IMR-90 (cell line): ENCODE data around the gene RAMP3. TPM values are rescaled to one million over a fixed set of nuclear protein-coding genes. Genes with fewer than 3 reads are reported as not detected.

Experiments used
- ATAC-seq: fragments of 200-7000 bp; cut with Tn5 transposase; 2 replicates; pipeline ENCODE4 v1.9.1; 2020; ENCODE audit warnings: low read depth, mild to moderate bottlenecking, moderate library complexity
- Bru-seq: library from RNA; stranded (reverse); fragments of 400-500 nt; gene quantifications from one replicate; lab custom pipeline; 2021; lab: Mats Ljungman, UMichigan
- BruChase-seq, 2 experiments: library from RNA; stranded (reverse); fragments of 400-500 nt; gene quantifications; one replicate each; lab custom pipeline; 2021; lab: Mats Ljungman, UMichigan
- BruUV-seq: library from RNA; stranded (reverse); fragments of 400-500 nt; replicated peaks from 2 replicates; lab custom pipeline; 2021; lab: Mats Ljungman, UMichigan
- CTCF ChIA-PET: fragments of 300-600 bp; formaldehyde crosslinking; extraction: SDS; loops from one replicate; lab custom pipeline; 2021; ENCODE audit warnings: antibody characterized with exemption; lab: Yijun Ruan, JAX
- POLR2A ChIA-PET: fragments of 300-600 bp; sonication (Branson Sonifier 250); formaldehyde crosslinking; loops from one replicate; lab custom pipeline; 2022; ENCODE audit warnings: antibody characterized with exemption; ENCODE audit not compliant: unreplicated experiment; lab: Charles Lee
- DNase-seq: peaks from one replicate; pipeline ENCODE4 v3.0.0; 2013
- H2AFZ ChIP-seq: replicated peaks from 2 replicates; pipeline ENCODE3; 2013; ENCODE audit warnings: low read length, mild to moderate bottlenecking; ENCODE audit not compliant: poor library complexity
- H2AK5ac ChIP-seq: 2 replicates; pipeline ENCODE4 v1.6.1; 2013; ENCODE audit warnings: low read depth, low read length, inconsistent platforms
- H2AK9ac ChIP-seq: replicated peaks from 2 replicates; pipeline ENCODE3; 2013; ENCODE audit warnings: mild to moderate bottlenecking, low read depth, low read length, moderate library complexity; ENCODE audit not compliant: poor library complexity
- H2BK120ac ChIP-seq: 2 replicates; pipeline ENCODE4 v1.6.1; 2013; ENCODE audit warnings: low read depth, low read length, inconsistent platforms
- H2BK15ac ChIP-seq: 3 replicates; pipeline ENCODE4 v1.6.1; 2013; ENCODE audit warnings: low read depth, low read length, inconsistent platforms
- H2BK20ac ChIP-seq: 2 replicates; pipeline ENCODE4 v1.6.1; 2013; ENCODE audit warnings: low read depth, mild to moderate bottlenecking, inconsistent platforms, low read length, moderate library complexity
- H2BK5ac ChIP-seq: 2 replicates; pipeline ENCODE4 v1.6.1; 2013; ENCODE audit warnings: mild to moderate bottlenecking, low read depth, low read length, inconsistent platforms; ENCODE audit not compliant: poor library complexity, severe bottlenecking
- H3K14ac ChIP-seq: replicated peaks from 2 replicates; pipeline ENCODE4 v1.6.1; 2013; ENCODE audit warnings: low read depth, low read length, inconsistent platforms
- H3K18ac ChIP-seq: 2 replicates; pipeline ENCODE4 v1.6.1; 2013; ENCODE audit warnings: low read depth, low read length, control low read depth
- H3K23ac ChIP-seq: 2 replicates; pipeline ENCODE4 v1.6.1; 2013; ENCODE audit warnings: low read depth, low read length, inconsistent platforms
- H3K27ac ChIP-seq: 2 replicates; pipeline ENCODE4 v1.5.1; 2013; ENCODE audit warnings: mild to moderate bottlenecking, control low read depth, low read length; ENCODE audit not compliant: insufficient read depth
- H3K27me3 ChIP-seq: 2 replicates; pipeline ENCODE4 v1.6.1; 2013; ENCODE audit warnings: low read length; ENCODE audit not compliant: control insufficient read depth, insufficient read depth
- H3K36me3 ChIP-seq: 2 replicates; pipeline ENCODE4 v1.6.1; 2013; ENCODE audit warnings: low read length, mixed read lengths; ENCODE audit not compliant: control insufficient read depth, insufficient read depth
- H3K4ac ChIP-seq: 2 replicates; pipeline ENCODE4 v1.6.1; 2013; ENCODE audit warnings: low read depth, low read length, inconsistent platforms
- H3K4me1 ChIP-seq: 2 replicates; pipeline ENCODE4 v1.6.1; 2013; ENCODE audit warnings: low read length, mixed read lengths; ENCODE audit not compliant: control insufficient read depth, insufficient read depth
- H3K4me2 ChIP-seq: 2 replicates; pipeline ENCODE4 v1.6.1; 2013; ENCODE audit warnings: low read depth, mild to moderate bottlenecking, control low read depth, low read length, moderate library complexity
- H3K4me3 ChIP-seq: 2 replicates; pipeline ENCODE4 v1.5.1; 2013; ENCODE audit warnings: low read depth, mild to moderate bottlenecking, control low read depth, low read length, moderate library complexity; ENCODE audit not compliant: insufficient read depth
- H3K56ac ChIP-seq: 2 replicates; pipeline ENCODE4 v1.6.1; 2013; ENCODE audit warnings: low read length, inconsistent platforms; ENCODE audit not compliant: insufficient read depth; ENCODE audit errors: extremely low read depth
- H3K79me1 ChIP-seq, 2 experiments: 2 replicates each; pipeline ENCODE4 v1.6.1; 2013; ENCODE audit warnings: low read length in 2 of 2, inconsistent platforms in 1 of 2, low read depth in 1 of 2
- H3K9ac ChIP-seq: 2 replicates; pipeline ENCODE4 v1.6.1; 2013; ENCODE audit warnings: low read depth, low read length, control low read depth
- H3K9me1 ChIP-seq: 2 replicates; pipeline ENCODE4 v1.6.1; 2013; ENCODE audit warnings: low read length, inconsistent platforms; ENCODE audit not compliant: insufficient read depth
- H3K9me3 ChIP-seq: 2 replicates; pipeline ENCODE4 v1.6.1; 2013; ENCODE audit warnings: low read length; ENCODE audit not compliant: control insufficient read depth, insufficient read depth
- H4K20me1 ChIP-seq: 2 replicates; pipeline ENCODE4 v1.6.1; 2013; ENCODE audit warnings: low read length, inconsistent platforms; ENCODE audit not compliant: insufficient read depth
- H4K5ac ChIP-seq: 2 replicates; pipeline ENCODE4 v1.6.1; 2013; ENCODE audit warnings: mild to moderate bottlenecking, low read depth, low read length, control low read depth
- H4K8ac ChIP-seq, 2 experiments: 2 replicates each; pipeline ENCODE4 v1.6.1; 2013; ENCODE audit warnings: low read depth in 2 of 2, low read length in 2 of 2, control low read depth in 1 of 2, inconsistent platforms in 1 of 2
- H4K91ac ChIP-seq: 2 replicates; pipeline ENCODE4 v1.6.1; 2013; ENCODE audit warnings: low read depth, low read length, inconsistent platforms; ENCODE audit not compliant: insufficient read depth
- BHLHE40 ChIP-seq: fragments of 150-350 bp; IDR thresholded peaks from 2 replicates; pipeline ENCODE4 v1.6.1; 2016; ENCODE audit warnings: mild to moderate bottlenecking, low read depth, low read length
- CEBPB ChIP-seq: IDR thresholded peaks from 2 replicates; pipeline ENCODE4 v1.6.1; 2012; ENCODE audit warnings: low read depth, low read length, improper control_type of control experiment
- FOS ChIP-seq: fragments of 150-350 bp; IDR thresholded peaks from 2 replicates; pipeline ENCODE4 v1.6.1; 2016; ENCODE audit warnings: low read depth, low read length
- MAFK ChIP-seq: IDR thresholded peaks from 2 replicates; pipeline ENCODE4 v1.6.1; 2012; ENCODE audit warnings: low read depth, low read length, improper control_type of control experiment
- MAZ ChIP-seq: IDR thresholded peaks from 2 replicates; pipeline ENCODE4 v1.6.1; 2012; ENCODE audit warnings: low read depth, mild to moderate bottlenecking, low read length, improper control_type of control experiment, moderate library complexity, borderline replicate concordance
- MXI1 ChIP-seq: IDR thresholded peaks from 2 replicates; pipeline ENCODE4 v1.6.1; 2012; ENCODE audit warnings: low read depth, mild to moderate bottlenecking, low read length, moderate library complexity, borderline replicate concordance
- POLR2A ChIP-seq: IDR thresholded peaks from 2 replicates; pipeline ENCODE4 v1.6.1; 2012; ENCODE audit warnings: mild to moderate bottlenecking, low read depth, low read length
- RAD21 ChIP-seq: IDR thresholded peaks from 2 replicates; pipeline ENCODE4 v1.6.1; 2012; ENCODE audit warnings: low read length, improper control_type of control experiment
- WGBS, 2 experiments: methylation state at CpG; one replicate each; pipeline versions ENCODE4 v1.1.5 to v1.1.7; 2013; ENCODE audit warnings: missing lambda C conversion rate in 2 of 2; ENCODE audit not compliant: insufficient read length in 1 of 2; ENCODE audit errors: extremely low coverage in 2 of 2; 5-methylcytosine and 5-hydroxymethylcytosine counted together
- dilution Hi-C: fragments of 300-500 bp; cut with HindIII; formaldehyde crosslinking; loops from one replicate; pipeline ENCODE4 v1.14.3; 2018; ENCODE audit warnings: low sequenced_read_pairs; ENCODE audit not compliant: unreplicated experiment
- in situ Hi-C: fragments of 300-500 bp; cut with MboI; formaldehyde crosslinking; loops from 3 replicates; pipeline ENCODE4 v1.14.3; 2019; ENCODE audit warnings: low sequenced_read_pairs, inconsistent platforms, mixed read lengths
- intact Hi-C: fragments of 100-400 bp; cut with micrococcal nuclease; formaldehyde crosslinking; loops from 2 replicates; pipeline ENCODE4 v1.10.0; 2022
- long read RNA-seq: library from polyadenylated mRNA; unstranded; transcript quantifications from one replicate; pipeline ENCODE4 v2.0.0, GENCODE V29; 2021; ENCODE audit not compliant: unreplicated experiment
- polyA plus RNA-seq, 3 experiments: library from polyadenylated mRNA; depleted of rRNA; stranded (reverse); fragments of >200 nt; gene quantifications; 2 replicates each; pipeline ENCODE4 v1.2.3, GENCODE V29; 2012; ENCODE audit warnings: low replicate concordance in 1 of 3
- total RNA-seq: library from RNA; depleted of rRNA; stranded (reverse); fragments of >200 nt; gene quantifications from 2 replicates; pipeline ENCODE4 v1.2.3, GENCODE V29; 2012; rRNA removed

RAMP3 gene
- total RNA-seq, result not detected in 2 replicates
- polyA plus RNA-seq (2012; rRNA removed), result not detected in 2 replicates
- polyA plus RNA-seq (2012; cell fraction: cytosol; rRNA removed), result not detected in 2 replicates
- polyA plus RNA-seq (2012; cell fraction: nucleus; rRNA removed; ENCODE audit: low replicate concordance), result not detected in 2 replicates
- Bru-seq, nascent RNA, result percentile 11 among the genes with signal in this experiment
- percentile 9 among the genes with signal in this experiment for BruChase-seq, experiment 1, labeled RNA remaining after a 6-hour chase
- percentile 6 among the genes with signal in this experiment for BruChase-seq, experiment 2, labeled RNA remaining after a 2-hour chase
- long read RNA-seq, result 0 reads

GRCh38 chr7:45157653-45158401 lies at the start of gene RAMP3:
Gene RAMP3 (plus strand): TSS chr7:45157791. CDS start chr7:45157829, 38 bp downstream.
- Histone ChIP-seq H4K20me1 (no peaks in the 10 kb centered on the region), H4K8ac (no peak within 1 kb of the TSS), H2BK15ac (no peak within 1 kb of the TSS), H3K18ac (no peak within 1 kb of the TSS), H2BK120ac (no peak within 1 kb of the TSS), H2AFZ (no peak within 1 kb of the TSS), H3K23ac (no peak within 1 kb of the TSS), H3K14ac (no peak within 1 kb of the TSS), H3K27ac (no peak within 1 kb of the TSS), H3K4me1 (no peaks in the 10 kb centered on the region), H3K9me1 (no peaks in the 10 kb centered on the region), H4K91ac (no peak within 1 kb of the TSS), H3K79me1 (no peaks in the 10 kb centered on the region), H3K27me3 (peaks cover 52% of the 10 kb centered on the region), H2BK20ac (no peak within 1 kb of the TSS), H2AK5ac (no peak within 1 kb of the TSS), H3K9me3 (no peaks in the 10 kb centered on the region), H2AK9ac (no peak within 1 kb of the TSS), H2BK5ac (peak within 1 kb of the TSS; percentile 41), H4K5ac (no peak within 1 kb of the TSS), H3K36me3 (no peaks in the 10 kb centered on the region), H3K9ac (no peak within 1 kb of the TSS), H3K4me3 (no peak within 1 kb of the TSS), H3K4ac (no peak within 1 kb of the TSS), H3K56ac (no peak within 1 kb of the TSS), H3K4me2 (no peak within 1 kb of the TSS)
- no peak for ATAC-seq
- WGBS, 2 experiments, result 6% methylated on average over 11 of the region's 56 CpGs; no CpG with 5 or more reads in 1 of the 2 experiments
- no TSS peak for BruUV-seq
- dilution Hi-C loops (no loop called here), in situ Hi-C loops (loop anchor here (10.0 kb wide), 1 partner anchor 697 kb away; no protein-coding TSS in a partner anchor), intact Hi-C loops (no loop called here)
- CTCF ChIA-PET, result no interaction called here
- DNase-seq, result no peak
- POLR2A ChIA-PET, result no interaction called here
- TF ChIP-seq RAD21 (no peak), MAFK (no peak), MAZ (no peak), FOS (no peak), BHLHE40 (no peak), CEBPB (no peak), POLR2A (no peak), MXI1 (no peak)
